CD4-positive, alpha-beta T cell (primary cell): ENCODE results near the gene HLA-A. TPM values are rescaled to one million over a fixed set of nuclear protein-coding genes. Genes with fewer than 3 reads are reported as not detected.

ENCODE experiments used
- ATAC-seq: fragments of 200-7000 bp; cut with Tn5 transposase; one replicate; pipeline ENCODE4 v1.10.0; 2022; ENCODE audit warnings: mild to moderate bottlenecking; ENCODE audit not compliant: poor library complexity
- CTCF ChIA-PET: fragments of 350-600 bp; sonication (Branson Sonifier 250); formaldehyde crosslinking; loops from one replicate; lab custom pipeline; 2021; ENCODE audit warnings: antibody characterized with exemption, inconsistent platforms; lab: Charles Lee
- POLR2A ChIA-PET: fragments of 350-600 bp; sonication (Branson Sonifier 250); formaldehyde crosslinking; loops from one replicate; lab custom pipeline; 2021; ENCODE audit warnings: antibody characterized with exemption, inconsistent platforms; lab: Charles Lee
- DNase-seq, 14 experiments: peaks; one replicate each; pipeline ENCODE4 v3.0.0-alpha.2; 2013 to 2020; ENCODE audit warnings: mixed read lengths in 2 of 14
- H3K27ac ChIP-seq, 2 donors: one replicate each; pipeline versions ENCODE4 v1.5.1 to v1.7.0; 2013; ENCODE audit warnings: low read length in 2 of 2, low read depth in 1 of 2, mild to moderate bottlenecking in 1 of 2
- H3K27me3 ChIP-seq, 2 experiments: 1 replicate in 1 of 2; 2 replicates in 1 of 2; pipeline versions ENCODE4 v1.6.1 to v1.7.0; 2013; ENCODE audit warnings: low read length in 2 of 2, control low read depth in 1 of 2, mild to moderate bottlenecking in 1 of 2, moderate library complexity in 1 of 2; ENCODE audit not compliant: insufficient read depth in 2 of 2, control insufficient read depth in 1 of 2
- H3K36me3 ChIP-seq: one replicate; pipeline ENCODE4 v1.6.1; 2013; ENCODE audit warnings: low read length, control low read depth; ENCODE audit not compliant: insufficient read depth
- H3K4me1 ChIP-seq: one replicate; pipeline ENCODE4 v1.6.1; 2013; ENCODE audit warnings: low read length, control low read depth; ENCODE audit not compliant: insufficient read depth
- H3K4me3 ChIP-seq: one replicate; pipeline ENCODE4 v1.5.1; 2013; ENCODE audit warnings: mild to moderate bottlenecking, low read length, moderate library complexity
- H3K9me3 ChIP-seq, 2 experiments: 1 replicate in 1 of 2; 2 replicates in 1 of 2; pipeline versions ENCODE4 v1.6.1 to v1.7.0; 2013; ENCODE audit warnings: low read length in 2 of 2, mild to moderate bottlenecking in 2 of 2, control low read depth in 1 of 2, moderate library complexity in 1 of 2; ENCODE audit not compliant: control insufficient read depth in 1 of 2, insufficient read depth in 1 of 2
- H3K27ac Mint-ChIP-seq: one replicate; pipeline ENCODE4 v1.8.0; 2020; ENCODE audit warnings: mixed read lengths
- H3K27me3 Mint-ChIP-seq: one replicate; pipeline ENCODE4 v1.8.0; 2021; ENCODE audit warnings: mixed read lengths
- H3K36me3 Mint-ChIP-seq: one replicate; pipeline ENCODE4 v1.8.0; 2021; ENCODE audit warnings: low read depth, mixed read lengths
- H3K4me1 Mint-ChIP-seq: one replicate; pipeline ENCODE4 v1.8.0; 2021; ENCODE audit warnings: low read depth, mixed read lengths
- H3K4me3 Mint-ChIP-seq: one replicate; pipeline ENCODE4 v1.8.0; 2020; ENCODE audit warnings: mild to moderate bottlenecking, mixed read lengths
- H3K9me3 Mint-ChIP-seq: one replicate; pipeline ENCODE4 v1.8.0; 2020; ENCODE audit warnings: mixed read lengths
- intact Hi-C, 2 experiments: fragments of 100-400 bp; cut with DNase I in 1 of 2; cut with micrococcal nuclease in 1 of 2; formaldehyde crosslinking; loops; one replicate each; pipeline versions ENCODE4 v1.15.1 to v1.9.0; 2023 to 2025; cut with DNase I, micrococcal nuclease
- total RNA-seq, 174 experiments: library from RNA in 2 of 174; stranded (reverse) in 2 of 174; gene quantifications; one replicate each; pipeline ENCODE4 v1.2.3 and lab custom pipeline; 2021 to 2026
- TF ChIP-seq, protein P1 (sequence below): fragments of 200-600 bp; IDR thresholded peaks from one replicate; pipeline ENCODE4 v1.8.0; 2022; ENCODE audit warnings: antibody characterized with exemption, mild to moderate bottlenecking

Gene HLA-A
- total RNA-seq, 2 experiments from 2014 or later = 1,767 to 1,801 TPM

DNA sequence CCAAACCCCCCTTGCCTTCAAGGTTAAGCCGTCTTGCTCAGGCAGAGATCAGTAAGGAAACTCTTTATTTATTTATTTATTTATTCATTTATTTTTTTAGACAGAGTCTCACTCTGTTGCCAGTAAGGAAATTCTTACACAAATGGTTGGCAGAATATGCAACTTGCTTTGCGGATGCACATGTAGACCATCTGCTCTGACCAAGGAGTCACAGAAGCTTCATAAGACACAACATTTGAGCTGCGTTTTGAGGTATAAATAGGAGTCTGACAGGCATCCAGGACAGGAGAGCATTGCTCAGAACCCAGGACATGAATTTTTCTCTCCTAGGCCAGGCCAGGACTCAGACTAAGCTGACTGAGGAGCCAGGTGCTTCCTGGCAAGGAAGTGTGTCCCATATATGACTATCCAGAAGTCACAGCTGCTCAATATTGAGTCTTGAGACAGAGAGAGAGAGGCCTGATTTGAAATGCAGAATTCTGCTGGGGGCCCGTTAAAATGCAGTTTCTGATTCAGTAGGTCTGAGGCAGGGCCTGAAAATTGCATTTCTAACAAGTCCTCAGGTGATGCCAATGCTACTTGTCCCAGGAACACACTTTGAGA lies 43.9 kb downstream of the HLA-A start:
- ATAC-seq = no peak
- Histone ChIP-seq H3K4me3 (no peak overlapping the region), H3K9me3 (no peaks in the 10 kb centered on the region), H3K36me3 (no peaks in the 10 kb centered on the region), H3K27me3 (no peaks in the 10 kb centered on the region), H3K27ac (no peak overlapping the region), H3K4me1 (no peaks in the 10 kb centered on the region)
- Mint-ChIP-seq H3K4me3 (no peak overlapping the region), H3K9me3 (no peaks in the 10 kb centered on the region), H3K4me1 (no peaks in the 10 kb centered on the region), H3K27me3 (no peaks in the 10 kb centered on the region), H3K27ac (no peak overlapping the region), H3K36me3 (no peaks in the 10 kb centered on the region)
- intact Hi-C loops = no loop called here
- TF ChIP-seq, protein P1, sequence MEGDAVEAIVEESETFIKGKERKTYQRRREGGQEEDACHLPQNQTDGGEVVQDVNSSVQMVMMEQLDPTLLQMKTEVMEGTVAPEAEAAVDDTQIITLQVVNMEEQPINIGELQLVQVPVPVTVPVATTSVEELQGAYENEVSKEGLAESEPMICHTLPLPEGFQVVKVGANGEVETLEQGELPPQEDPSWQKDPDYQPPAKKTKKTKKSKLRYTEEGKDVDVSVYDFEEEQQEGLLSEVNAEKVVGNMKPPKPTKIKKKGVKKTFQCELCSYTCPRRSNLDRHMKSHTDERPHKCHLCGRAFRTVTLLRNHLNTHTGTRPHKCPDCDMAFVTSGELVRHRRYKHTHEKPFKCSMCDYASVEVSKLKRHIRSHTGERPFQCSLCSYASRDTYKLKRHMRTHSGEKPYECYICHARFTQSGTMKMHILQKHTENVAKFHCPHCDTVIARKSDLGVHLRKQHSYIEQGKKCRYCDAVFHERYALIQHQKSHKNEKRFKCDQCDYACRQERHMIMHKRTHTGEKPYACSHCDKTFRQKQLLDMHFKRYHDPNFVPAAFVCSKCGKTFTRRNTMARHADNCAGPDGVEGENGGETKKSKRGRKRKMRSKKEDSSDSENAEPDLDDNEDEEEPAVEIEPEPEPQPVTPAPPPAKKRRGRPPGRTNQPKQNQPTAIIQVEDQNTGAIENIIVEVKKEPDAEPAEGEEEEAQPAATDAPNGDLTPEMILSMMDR = no peak
- ChIA-PET CTCF (no interaction called here), POLR2A (interaction anchor here (1.3 to 2.1 kb wide), 2 partner anchors 11 to 20 kb away, joined by 3 to 6 read pairs; no protein-coding TSS in a partner anchor)
- no peak for DNase-seq

DNA sequence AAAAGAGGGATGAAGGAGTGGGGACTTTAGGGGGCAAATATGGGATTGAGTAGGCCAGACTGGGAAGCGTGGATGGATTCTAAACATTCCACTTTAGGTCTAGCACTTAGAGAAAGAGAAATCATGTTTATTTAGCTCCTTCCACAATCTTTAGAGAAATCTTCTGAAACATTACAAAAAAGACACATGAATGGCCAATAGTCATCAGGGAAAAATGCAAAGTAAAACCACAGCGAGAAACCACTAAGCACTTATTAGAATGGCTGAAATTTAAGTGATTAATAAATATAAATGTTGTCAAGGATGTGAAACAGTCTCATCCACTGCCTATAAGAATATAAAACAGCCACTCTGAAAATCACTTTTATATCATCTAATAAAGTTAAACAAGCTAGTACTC lies 46.9 kb downstream of the HLA-A start:
- TF ChIP-seq, protein P1 = no peak
- ChIA-PET CTCF (interaction anchor here (0.6 to 1.6 kb wide), 3 partner anchors 24 to 1033 kb away, joined by 3 to 4 read pairs (median 3); no protein-coding TSS in a partner anchor), POLR2A (no interaction called here)
- Histone ChIP-seq H3K4me1 (no peaks in the 10 kb centered on the region), H3K27me3 (no peaks in the 10 kb centered on the region), H3K9me3 (no peaks in the 10 kb centered on the region), H3K36me3 (no peaks in the 10 kb centered on the region), H3K4me3 (no peak overlapping the region), H3K27ac (no peak overlapping the region)
- no peaks in the 10 kb centered on the region for H3K4me1 Mint-ChIP-seq
- intact Hi-C loops = no loop called here
- no peak overlapping the region for H3K27ac Mint-ChIP-seq
- ATAC-seq = no peak
- H3K9me3 Mint-ChIP-seq = no peaks in the 10 kb centered on the region
- no peaks in the 10 kb centered on the region for H3K27me3 Mint-ChIP-seq
- no peak overlapping the region for H3K4me3 Mint-ChIP-seq
- DNase-seq = no peak
- no peaks in the 10 kb centered on the region for H3K36me3 Mint-ChIP-seq

DNA sequence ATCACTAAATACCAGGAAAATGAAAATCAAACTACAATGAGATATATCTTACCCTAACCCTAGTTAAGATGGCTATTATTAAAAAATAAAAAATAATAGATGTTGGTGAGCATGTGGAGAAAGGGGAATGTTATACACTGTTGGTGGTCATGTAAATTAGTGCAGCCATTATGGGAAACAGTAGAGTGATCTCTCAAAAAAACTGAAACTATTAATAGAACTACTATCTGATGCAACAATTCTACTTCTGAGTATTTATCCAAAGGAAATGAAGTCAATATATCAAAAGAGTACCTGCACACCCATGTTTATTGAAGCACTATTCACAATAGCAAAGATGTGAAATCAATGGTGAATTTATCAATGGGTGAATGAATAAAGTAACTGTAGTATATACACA lies 48.6 kb downstream of the HLA-A start:
- Mint-ChIP-seq H3K4me1 (no peaks in the 10 kb centered on the region), H3K4me3 (no peak overlapping the region), H3K36me3 (no peaks in the 10 kb centered on the region), H3K27me3 (no peaks in the 10 kb centered on the region), H3K27ac (no peak overlapping the region), H3K9me3 (no peaks in the 10 kb centered on the region)
- CTCF ChIA-PET = no interaction called here
- no peak for DNase-seq
- intact Hi-C loops = no loop called here
- Histone ChIP-seq H3K27me3 (no peaks in the 10 kb centered on the region), H3K27ac (no peak overlapping the region), H3K9me3 (no peaks in the 10 kb centered on the region), H3K4me1 (no peaks in the 10 kb centered on the region), H3K4me3 (no peak overlapping the region), H3K36me3 (no peaks in the 10 kb centered on the region)
- no peak for ATAC-seq
- TF ChIP-seq, protein P1 = no peak
- POLR2A ChIA-PET = no interaction called here
